HEK293 (cell line): ENCODE data around the gene RAD17.
"Not testable (repeated sequence)": the region's sequence is repeated elsewhere in the genome, so short reads cannot be mapped to it uniquely, and the experiment has no call there.

Source experiments
- CTCF ChIA-PET: fragments of 350-600 bp; formaldehyde crosslinking; extraction: SDS; loops from one replicate; lab custom pipeline; 2021; ENCODE audit warnings: antibody characterized with exemption; lab: Yijun Ruan, JAX
- POLR2A ChIA-PET: fragments of 300-600 bp; formaldehyde crosslinking; extraction: SDS; loops from one replicate; lab custom pipeline; 2020; ENCODE audit warnings: antibody characterized with exemption, inconsistent platforms; lab: Yijun Ruan, JAX
- H3K27ac ChIP-seq: fragments of 200-500 bp; sonication (Bioruptor generic); 2 replicates; pipeline ENCODE4 v1.5.1; 2014; ENCODE audit warnings: low read depth, low read length, control low read depth, inconsistent platforms; ENCODE audit errors: extremely low read depth
- H3K36me3 ChIP-seq, 2 experiments: fragments of 200-500 bp in 1 of 2; sonication (Bioruptor generic) in 1 of 2; 1 replicate in 1 of 2; 2 replicates in 1 of 2; pipeline ENCODE4 v1.5.1; 2014 to 2017; ENCODE audit warnings: inconsistent platforms in 2 of 2, low read length in 2 of 2; ENCODE audit not compliant: control insufficient read depth in 2 of 2, insufficient read depth in 1 of 2
- H3K4me1 ChIP-seq: fragments of 200-500 bp; sonication (Bioruptor generic); 2 replicates; pipeline ENCODE4 v1.5.1; 2014; ENCODE audit warnings: mild to moderate bottlenecking, low read length, inconsistent platforms; ENCODE audit not compliant: control insufficient read depth, insufficient read depth
- H3K4me3 ChIP-seq: 2 replicates; pipeline ENCODE4 v1.5.1; 2011; ENCODE audit warnings: low read depth, mild to moderate bottlenecking, control low read depth, low read length, moderate library complexity
- H3K9me3 ChIP-seq: fragments of 200-500 bp; sonication (Bioruptor generic); 2 replicates; pipeline ENCODE4 v1.5.1; 2014; ENCODE audit warnings: low read depth, low read length, inconsistent platforms; ENCODE audit not compliant: control insufficient read depth, insufficient read depth
- FEZF1 ChIP-seq: fragments of 450-650 bp; formaldehyde crosslinking; IDR thresholded peaks from 2 replicates; pipeline ENCODE4 v1.5.1; 2016; ENCODE audit warnings: missing biosample characterization, missing genetic modification characterization
- HOXC10 ChIP-seq: sonication (generic); formaldehyde crosslinking; IDR thresholded peaks from 2 replicates; pipeline ENCODE4 v1.8.1; 2023; ENCODE audit warnings: mild to moderate bottlenecking, missing genetic modification reagents
- IKZF3 ChIP-seq: fragments of 450-650 bp; IDR thresholded peaks from 2 replicates; pipeline ENCODE4 v1.5.0; 2018; ENCODE audit warnings: missing biosample characterization, mild to moderate bottlenecking, missing genetic modification characterization, moderate library complexity
- SCRT1 ChIP-seq: fragments of 450-650 bp; formaldehyde crosslinking; IDR thresholded peaks from 2 replicates; pipeline ENCODE4 v1.5.1; 2016; ENCODE audit warnings: missing biosample characterization, missing genetic modification characterization, borderline replicate concordance
- SCRT2 ChIP-seq: fragments of 450-650 bp; formaldehyde crosslinking; IDR thresholded peaks from 2 replicates; pipeline ENCODE4 v1.5.1; 2016; ENCODE audit warnings: missing biosample characterization, missing genetic modification characterization
- ZFP37 ChIP-seq: fragments of 450-650 bp; formaldehyde crosslinking; IDR thresholded peaks from 2 replicates; pipeline ENCODE4 v1.5.1; 2016; ENCODE audit warnings: missing biosample characterization, missing genetic modification characterization
- ZNF140 ChIP-seq: fragments of 450-650 bp; formaldehyde crosslinking; IDR thresholded peaks from 2 replicates; pipeline ENCODE4 v1.5.1; 2016; ENCODE audit warnings: missing biosample characterization, missing genetic modification characterization
- ZNF311 ChIP-seq: fragments of 450-650 bp; formaldehyde crosslinking; IDR thresholded peaks from 2 replicates; pipeline ENCODE4 v1.5.1; 2017; ENCODE audit warnings: missing biosample characterization, missing genetic modification characterization, borderline replicate concordance
- ZNF350 ChIP-seq: fragments of 450-650 bp; formaldehyde crosslinking; IDR thresholded peaks from 2 replicates; pipeline ENCODE4 v1.5.0; 2017; ENCODE audit warnings: missing biosample characterization, mild to moderate bottlenecking, missing genetic modification characterization
- ZNF596 ChIP-seq: fragments of 450-650 bp; IDR thresholded peaks from 2 replicates; pipeline ENCODE4 v1.5.0; 2018; ENCODE audit warnings: missing biosample characterization, mild to moderate bottlenecking, missing genetic modification characterization, moderate library complexity
- ZNF791 ChIP-seq: fragments of 450-650 bp; formaldehyde crosslinking; IDR thresholded peaks from 2 replicates; pipeline ENCODE4 v1.5.1; 2016; ENCODE audit warnings: missing biosample characterization, missing genetic modification characterization
- ZSCAN30 ChIP-seq: fragments of 450-650 bp; IDR thresholded peaks from 2 replicates; pipeline ENCODE4 v1.5.1; 2018; ENCODE audit warnings: missing biosample characterization, mild to moderate bottlenecking, missing genetic modification characterization, moderate library complexity
- TF ChIP-seq, protein P1 (sequence below): sonication (generic); formaldehyde crosslinking; IDR thresholded peaks from 2 replicates; pipeline ENCODE4 v1.8.1; 2022; ENCODE audit warnings: mild to moderate bottlenecking, moderate library complexity, missing genetic modification reagents
- TF ChIP-seq, protein P2 (sequence below): fragments of 450-650 bp; IDR thresholded peaks from 2 replicates; pipeline ENCODE4 v1.5.1; 2018; ENCODE audit warnings: missing biosample characterization, mild to moderate bottlenecking, missing genetic modification characterization
- TF ChIP-seq, protein P3 (sequence below): fragments of 450-650 bp; formaldehyde crosslinking; IDR thresholded peaks from 2 replicates; pipeline ENCODE4 v1.5.1; 2016; ENCODE audit warnings: missing biosample characterization, missing genetic modification characterization

The RAD17 gene

GRCh38 chr5:69329905-69330489, 39.6 kb upstream of the RAD17 start:
- TF ChIP-seq ZSCAN30 (tag by site-specific recombination): no peak
- no peak for TF ChIP-seq FEZF1
- 0 out of 2 replicates have a peak, but pooled peaks have one; percentile 17 for TF ChIP-seq ZFP37 (tag by site-specific recombination)
- TF ChIP-seq, protein P1, sequence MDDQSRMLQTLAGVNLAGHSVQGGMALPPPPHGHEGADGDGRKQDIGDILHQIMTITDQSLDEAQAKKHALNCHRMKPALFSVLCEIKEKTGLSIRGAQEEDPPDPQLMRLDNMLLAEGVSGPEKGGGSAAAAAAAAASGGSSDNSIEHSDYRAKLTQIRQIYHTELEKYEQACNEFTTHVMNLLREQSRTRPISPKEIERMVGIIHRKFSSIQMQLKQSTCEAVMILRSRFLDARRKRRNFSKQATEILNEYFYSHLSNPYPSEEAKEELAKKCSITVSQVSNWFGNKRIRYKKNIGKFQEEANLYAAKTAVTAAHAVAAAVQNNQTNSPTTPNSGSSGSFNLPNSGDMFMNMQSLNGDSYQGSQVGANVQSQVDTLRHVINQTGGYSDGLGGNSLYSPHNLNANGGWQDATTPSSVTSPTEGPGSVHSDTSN (CRISPR knock-in tag): no peak
- TF ChIP-seq, all 188 proteins: peak for 1
- Histone ChIP-seq H3K4me3 (no peak overlapping the region), H3K36me3 (no peaks in the 10 kb centered on the region; a peak in 1 of 3 replicates), H3K9me3 (no peaks in the 10 kb centered on the region), H3K27ac (no peak overlapping the region), H3K4me1 (peaks cover 5% of the 10 kb centered on the region; the same call in 1 of the 2 replicates)
- POLR2A ChIA-PET: no interaction called here
- CTCF ChIA-PET: no interaction called here

DNA sequence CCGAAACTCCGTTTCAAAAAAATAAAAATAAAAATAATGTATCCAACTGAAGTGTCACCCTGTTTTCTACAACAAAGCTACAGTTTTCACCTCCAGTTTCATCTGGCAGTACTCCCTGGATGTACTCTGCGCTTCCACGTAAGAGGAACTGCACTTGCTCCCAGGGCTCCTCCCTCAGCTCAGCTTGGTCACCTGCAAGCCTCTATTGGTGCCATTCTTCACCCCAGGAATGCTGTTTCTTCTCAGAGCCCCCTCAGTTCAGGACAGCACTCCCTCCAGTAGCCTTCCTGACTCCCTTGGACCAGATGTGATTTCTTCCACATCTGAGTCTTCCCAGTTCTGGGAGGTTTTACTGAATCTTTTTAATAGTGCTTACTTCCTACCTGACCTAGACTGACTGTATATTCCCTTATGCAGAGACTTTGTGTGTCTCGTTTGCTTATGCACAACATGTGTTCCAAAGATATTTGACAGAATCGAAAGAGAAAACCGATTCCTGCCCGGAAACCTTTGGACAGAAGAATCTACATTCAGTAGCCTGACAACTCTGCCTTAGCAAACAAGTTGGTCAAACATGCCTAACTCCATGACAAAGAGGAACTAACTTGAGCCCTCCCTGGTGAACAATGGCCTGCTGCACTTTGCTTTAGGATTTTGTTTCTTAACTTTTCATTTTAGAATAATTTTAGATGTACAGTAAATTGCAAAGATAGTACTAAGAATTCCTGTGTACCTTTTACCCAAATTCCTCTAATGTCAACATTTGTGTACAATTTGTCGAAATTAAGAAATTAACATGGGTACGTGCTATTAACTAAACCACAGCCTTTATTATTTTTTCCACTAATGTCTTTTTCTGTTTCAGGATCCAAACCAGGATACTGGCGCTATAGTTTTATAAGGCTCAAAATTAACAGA, 37.8 kb upstream of the RAD17 start:
- no peaks in the 10 kb centered on the region for H3K9me3 ChIP-seq
- H3K4me1 ChIP-seq: peaks cover 5% of the 10 kb centered on the region; the same call in 1 of the 2 replicates
- ChIA-PET CTCF (no interaction called here), POLR2A (interaction anchor here (1.0 to 1.2 kb wide), 3 partner anchors 61 to 143 kb away, joined by 3 to 4 read pairs (median 4); partner anchors contain the start of gene CENPH)
- H3K27ac ChIP-seq: no peak overlapping the region
- no peaks in the 10 kb centered on the region for H3K36me3 ChIP-seq
- H3K4me3 ChIP-seq: peak overlapping the region; percentile 89
- TF ChIP-seq ZNF791 (tag by site-specific recombination) (no peak), SCRT1 (0 out of 2 replicates have a peak, but pooled peaks have one; percentile 42), IKZF3 (tag by site-specific recombination) (no peak), ZNF596 (tag by site-specific recombination) (no peak), ZNF140 (tag by site-specific recombination) (no peak), ZNF350 (tag by site-specific recombination) (no peak), ZNF311 (tag by site-specific recombination) (no peak), SCRT2 (tag by site-specific recombination) (peak; percentile 85), HOXC10 (CRISPR knock-in tag) (no peak)
- TF ChIP-seq, protein P2, sequence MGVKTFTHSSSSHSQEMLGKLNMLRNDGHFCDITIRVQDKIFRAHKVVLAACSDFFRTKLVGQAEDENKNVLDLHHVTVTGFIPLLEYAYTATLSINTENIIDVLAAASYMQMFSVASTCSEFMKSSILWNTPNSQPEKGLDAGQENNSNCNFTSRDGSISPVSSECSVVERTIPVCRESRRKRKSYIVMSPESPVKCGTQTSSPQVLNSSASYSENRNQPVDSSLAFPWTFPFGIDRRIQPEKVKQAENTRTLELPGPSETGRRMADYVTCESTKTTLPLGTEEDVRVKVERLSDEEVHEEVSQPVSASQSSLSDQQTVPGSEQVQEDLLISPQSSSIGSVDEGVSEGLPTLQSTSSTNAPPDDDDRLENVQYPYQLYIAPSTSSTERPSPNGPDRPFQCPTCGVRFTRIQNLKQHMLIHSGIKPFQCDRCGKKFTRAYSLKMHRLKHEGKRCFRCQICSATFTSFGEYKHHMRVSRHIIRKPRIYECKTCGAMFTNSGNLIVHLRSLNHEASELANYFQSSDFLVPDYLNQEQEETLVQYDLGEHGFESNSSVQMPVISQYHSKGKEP: no peak

- CTCF ChIA-PET: interaction anchor here (0.6 to 2.7 kb wide), 14 partner anchors 14 to 798 kb away, joined by 3 to 12 read pairs (median 3); partner anchors contain the start of gene SLC30A5
- not testable (repeated sequence) for H3K4me1 ChIP-seq, H3K4me3 ChIP-seq, H3K36me3 ChIP-seq, H3K9me3 ChIP-seq, H3K27ac ChIP-seq
- POLR2A ChIA-PET: interaction anchor here (0.6 to 1.4 kb wide), 3 partner anchors 15 to 240 kb away, joined by 3 to 4 read pairs (median 3); partner anchors contain the start of gene SLC30A5
- TF ChIP-seq, protein P3, sequence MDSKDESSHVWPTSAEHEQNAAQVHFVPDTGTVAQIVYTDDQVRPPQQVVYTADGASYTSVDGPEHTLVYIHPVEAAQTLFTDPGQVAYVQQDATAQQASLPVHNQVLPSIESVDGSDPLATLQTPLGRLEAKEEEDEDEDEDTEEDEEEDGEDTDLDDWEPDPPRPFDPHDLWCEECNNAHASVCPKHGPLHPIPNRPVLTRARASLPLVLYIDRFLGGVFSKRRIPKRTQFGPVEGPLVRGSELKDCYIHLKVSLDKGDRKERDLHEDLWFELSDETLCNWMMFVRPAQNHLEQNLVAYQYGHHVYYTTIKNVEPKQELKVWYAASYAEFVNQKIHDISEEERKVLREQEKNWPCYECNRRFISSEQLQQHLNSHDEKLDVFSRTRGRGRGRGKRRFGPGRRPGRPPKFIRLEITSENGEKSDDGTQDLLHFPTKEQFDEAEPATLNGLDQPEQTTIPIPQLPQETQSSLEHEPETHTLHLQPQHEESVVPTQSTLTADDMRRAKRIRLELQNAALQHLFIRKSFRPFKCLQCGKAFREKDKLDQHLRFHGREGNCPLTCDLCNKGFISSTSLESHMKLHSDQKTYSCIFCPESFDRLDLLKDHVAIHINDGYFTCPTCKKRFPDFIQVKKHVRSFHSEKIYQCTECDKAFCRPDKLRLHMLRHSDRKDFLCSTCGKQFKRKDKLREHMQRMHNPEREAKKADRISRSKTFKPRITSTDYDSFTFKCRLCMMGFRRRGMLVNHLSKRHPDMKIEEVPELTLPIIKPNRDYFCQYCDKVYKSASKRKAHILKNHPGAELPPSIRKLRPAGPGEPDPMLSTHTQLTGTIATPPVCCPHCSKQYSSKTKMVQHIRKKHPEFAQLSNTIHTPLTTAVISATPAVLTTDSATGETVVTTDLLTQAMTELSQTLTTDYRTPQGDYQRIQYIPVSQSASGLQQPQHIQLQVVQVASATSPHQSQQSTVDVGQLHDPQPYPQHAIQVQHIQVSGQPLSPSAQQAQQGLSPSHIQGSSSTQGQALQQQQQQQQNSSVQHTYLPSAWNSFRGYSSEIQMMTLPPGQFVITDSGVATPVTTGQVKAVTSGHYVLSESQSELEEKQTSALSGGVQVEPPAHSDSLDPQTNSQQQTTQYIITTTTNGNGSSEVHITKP: peak; percentile 67
Observed at GRCh38 chr5:69333668-69334315, 35.8 kb upstream of the RAD17 start.
